Sigmoid colon (tissue), 3 donors: Measurements from ENCODE around the gene DIPK1C.

Source experiments
- CTCF ChIP-seq, 4 experiments: fragments of 450-650 bp in 3 of 4; fragments of 200-600 bp in 1 of 4; IDR thresholded peaks; one replicate each; pipeline ENCODE4 v1.5.1; 2016 to 2019; ENCODE audit warnings: antibody characterized with exemption in 4 of 4, mild to moderate bottlenecking in 3 of 4, moderate library complexity in 2 of 4
- POLR2A ChIP-seq, 2 donors: fragments of 450-650 bp; IDR thresholded peaks; one replicate each; pipeline ENCODE4 v1.6.1; 2016; ENCODE audit warnings: antibody characterized with exemption in 2 of 2, mild to moderate bottlenecking in 2 of 2, moderate library complexity in 2 of 2

GRCh38 chr18:74478880-74479279 is 21.8 kb upstream of the DIPK1C start:
- TF ChIP-seq POLR2A (IDR thresholded peaks at IDR 0.05) (no peak), CTCF (IDR thresholded peaks at IDR 0.05) (no peak)
